Heart left ventricle (tissue), 16 donors: Measurements from ENCODE around the gene ADCY1. TPM values are rescaled to one million over a fixed set of nuclear protein-coding genes. Genes with fewer than 3 reads are reported as not detected.

ENCODE experiments used
- ATAC-seq, 4 donors: fragments of 200-7000 bp; cut with Tn5 transposase; one replicate each; pipeline ENCODE4 v1.9.1; 2020 to 2022; ENCODE audit warnings: moderate library complexity in 4 of 4, mild to moderate bottlenecking in 3 of 4, moderate number of reproducible peaks in 1 of 4
- DNase-seq, 5 donors: peaks; one replicate each; pipeline ENCODE4 v3.0.0-alpha.2; 2020
- H3K27ac ChIP-seq, 12 donors: fragments of 200-600 bp; sonication (generic) in 4 of 12; one replicate each; pipeline versions ENCODE4 v1.5.0 to v1.8.0; 2016 to 2022; ENCODE audit warnings: mild to moderate bottlenecking in 2 of 12
- H3K27me3 ChIP-seq, 9 donors: fragments of 200-600 bp; sonication (generic) in 2 of 9; one replicate each; pipeline versions ENCODE4 v1.5.1 to v1.8.0; 2016 to 2022; ENCODE audit warnings: mild to moderate bottlenecking in 3 of 9
- H3K36me3 ChIP-seq, 9 donors: fragments of 200-600 bp; sonication (generic) in 2 of 9; one replicate each; pipeline versions ENCODE4 v1.5.0 to v1.8.0; 2018 to 2022; ENCODE audit warnings: mild to moderate bottlenecking in 2 of 9
- H3K4me1 ChIP-seq, 12 donors: fragments of 200-600 bp; sonication (generic) in 4 of 12; one replicate each; pipeline versions ENCODE4 v1.5.0 to v1.8.0; 2016 to 2022; ENCODE audit warnings: mild to moderate bottlenecking in 3 of 12
- H3K4me3 ChIP-seq, 12 donors: fragments of 200-600 bp; sonication (generic) in 4 of 12; one replicate each; pipeline versions ENCODE4 v1.5.0 to v1.8.0; 2017 to 2022; ENCODE audit warnings: mild to moderate bottlenecking in 9 of 12, moderate library complexity in 4 of 12
- H3K9me3 ChIP-seq, 12 donors: fragments of 200-600 bp; sonication (generic) in 4 of 12; one replicate each; pipeline versions ENCODE4 v1.5.0 to v1.8.0; 2016 to 2022; ENCODE audit warnings: mild to moderate bottlenecking in 1 of 12
- POLR2A ChIP-seq, 2 donors: fragments of 450-650 bp; IDR thresholded peaks; one replicate each; pipeline ENCODE4 v1.6.1; 2017; ENCODE audit warnings: antibody characterized with exemption in 2 of 2, mild to moderate bottlenecking in 2 of 2, moderate library complexity in 2 of 2
- WGBS, 4 donors: extraction: QIAGEN DNeasy Blood & Tissue Kit in 2 of 4; methylation state at CpG; one replicate each; pipeline versions ENCODE4 v1.1.5 to v1.1.7; 2013 to 2018; 5-methylcytosine and 5-hydroxymethylcytosine counted together
- intact Hi-C, 10 donors: fragments of 100-400 bp; cut with DNase I; formaldehyde crosslinking; loops; one replicate each; pipeline versions ENCODE4 v1.11.1 to v1.14.2; 2022
- polyA plus RNA-seq, 2 donors: library from polyadenylated mRNA; stranded (reverse); fragments of 200-250 nt; gene quantifications; one replicate each; pipeline ENCODE4 v1.2.3, GENCODE V29; 2013
- total RNA-seq, 9 donors: library from RNA; depleted of rRNA in 2 of 9; stranded (reverse); fragments of >200 nt in 2 of 9; fragmentation: NEBNext Ultra II Directional in 3 of 9; extraction: Animal tissue kit (Norgen Biotek cat#: 25700) in 3 of 9; gene quantifications; one replicate each; pipeline versions ENCODE4 v1.1.0 to v1.2.4, GENCODE V29; 2016 to 2023
- TF ChIP-seq, protein P1 (sequence below), 12 donors: fragments of 200-600 bp; sonication (generic) in 4 of 12; IDR thresholded peaks; one replicate each; pipeline versions ENCODE4 v1.5.0 to v1.8.0; 2018 to 2022; ENCODE audit warnings: antibody characterized with exemption in 12 of 12, mild to moderate bottlenecking in 5 of 12
- donor health status: ischemic (EF 13 %, LVEDD 7.1; RV severe dilation, severe dysfunction).
- donor health status: healthy with polysubstance abuse.
- donor health status: DM: no; HTN: yes; CAD: no.
- donor health status: DM: no; HTN: no; CAD: no.
- donor health status: ischemic (EF 25% LVEDD 6.9; RV normal size, moderate dysfunction).
- donor health status: ischemic (EF 25% LVEDD 5.7; RV mildly dilated, moderate dysfunction).
- donor health status: healthy.
- donor health status: DM: yes; HTN: yes; CAD: no.
- donor health status: ischemic (EF 35%, LVEDD 5.7; RV mildly dilated, moderate dysfunction).
- donor health status: nonischemic (EF 11% LVEDD 7.7; RV severe dilation, severe dysfunction).
- donor health status: DM: yes; HTN: yes; CAD: no.
- donor health status: PGD.
- donor health status: ischemic (EF 29% LVEDD 5.4; RV normal size, mild dysfunction).
- donor health status: nonischemic (EF 23%, LVEDD 6.1; RV moderate dilation, normal function).

The ADCY1 gene
- total and polyA plus RNA-seq, 11 donors, result 0.73 to 10.8 (median 3.6) TPM

DNA sequence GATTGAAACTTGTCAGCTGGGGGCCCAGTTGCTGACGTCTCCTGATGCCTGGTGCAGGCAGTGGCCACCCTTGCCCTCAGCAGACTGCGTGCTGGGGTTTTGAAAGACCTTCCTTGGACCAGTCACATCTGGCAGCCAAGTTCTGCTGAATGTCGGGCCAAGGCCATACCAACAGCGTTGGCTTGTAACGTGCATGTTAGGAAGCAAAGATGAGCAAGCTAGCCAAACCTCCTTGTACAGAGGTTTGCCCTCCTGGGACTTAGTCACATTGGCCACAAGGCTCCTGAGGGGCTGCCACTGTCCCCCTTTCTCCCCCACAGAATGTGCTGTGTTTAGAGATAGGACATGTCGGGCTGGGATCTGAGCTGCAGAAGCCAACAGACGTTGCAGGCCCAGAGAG, 49.0 kb downstream of the ADCY1 start:
- peaks cover 0 to 31% (median 5%) of the 10 kb centered on the region in 12 donors for H3K9me3 ChIP-seq
- TF ChIP-seq, protein P1, sequence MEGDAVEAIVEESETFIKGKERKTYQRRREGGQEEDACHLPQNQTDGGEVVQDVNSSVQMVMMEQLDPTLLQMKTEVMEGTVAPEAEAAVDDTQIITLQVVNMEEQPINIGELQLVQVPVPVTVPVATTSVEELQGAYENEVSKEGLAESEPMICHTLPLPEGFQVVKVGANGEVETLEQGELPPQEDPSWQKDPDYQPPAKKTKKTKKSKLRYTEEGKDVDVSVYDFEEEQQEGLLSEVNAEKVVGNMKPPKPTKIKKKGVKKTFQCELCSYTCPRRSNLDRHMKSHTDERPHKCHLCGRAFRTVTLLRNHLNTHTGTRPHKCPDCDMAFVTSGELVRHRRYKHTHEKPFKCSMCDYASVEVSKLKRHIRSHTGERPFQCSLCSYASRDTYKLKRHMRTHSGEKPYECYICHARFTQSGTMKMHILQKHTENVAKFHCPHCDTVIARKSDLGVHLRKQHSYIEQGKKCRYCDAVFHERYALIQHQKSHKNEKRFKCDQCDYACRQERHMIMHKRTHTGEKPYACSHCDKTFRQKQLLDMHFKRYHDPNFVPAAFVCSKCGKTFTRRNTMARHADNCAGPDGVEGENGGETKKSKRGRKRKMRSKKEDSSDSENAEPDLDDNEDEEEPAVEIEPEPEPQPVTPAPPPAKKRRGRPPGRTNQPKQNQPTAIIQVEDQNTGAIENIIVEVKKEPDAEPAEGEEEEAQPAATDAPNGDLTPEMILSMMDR (IDR thresholded peaks at IDR 0.05), result no peak
- TF ChIP-seq POLR2A (IDR thresholded peaks at IDR 0.05), result no peak
- H3K36me3 ChIP-seq, result no peaks in the 10 kb centered on the region
- intact Hi-C loops, result no loop called here
- 86 to 89% (median 88%) methylated on average over 7 of the region's 7 CpGs for WGBS, 4 donors
- no peak overlapping the region for H3K4me3 ChIP-seq
- no peaks in the 10 kb centered on the region for H3K27me3 ChIP-seq
- DNase-seq (no peak), ATAC-seq (no peak)
- H3K27ac ChIP-seq, result no peak overlapping the region
- no peaks in the 10 kb centered on the region for H3K4me1 ChIP-seq

DNA sequence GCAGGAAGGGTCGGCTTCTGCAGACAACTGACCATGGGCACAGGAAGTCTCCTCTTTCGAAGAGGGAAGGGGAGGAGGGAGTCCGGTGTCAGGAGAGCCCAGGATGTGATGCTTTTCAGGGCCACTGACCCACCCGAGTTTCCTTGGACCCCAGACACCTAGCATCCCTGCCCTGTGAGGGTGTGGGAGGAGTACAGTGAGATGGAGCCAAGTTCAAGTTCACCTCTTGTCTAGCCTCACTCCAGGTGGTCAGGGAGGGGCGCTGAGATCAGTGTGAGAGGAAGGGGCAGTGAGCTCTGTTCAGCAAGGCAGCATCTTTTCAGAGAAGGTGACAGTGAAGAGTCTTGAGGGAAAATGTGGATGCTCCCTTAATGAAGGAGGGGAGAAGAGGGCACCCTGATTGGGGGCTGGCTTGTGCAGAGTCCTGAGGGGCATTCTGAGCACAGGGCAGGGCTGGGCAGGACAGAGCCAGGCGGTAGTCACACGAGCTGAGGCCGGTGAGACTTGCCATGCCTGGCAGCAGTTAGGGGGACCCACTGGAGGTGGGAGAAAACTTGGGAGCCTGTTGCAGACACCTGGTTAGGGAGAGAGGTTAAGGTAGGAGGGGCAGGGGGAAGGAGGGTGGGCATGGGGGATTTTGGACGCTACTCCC, 49.7 kb downstream of the ADCY1 start:
- Histone ChIP-seq H3K27ac (no peak overlapping the region), H3K9me3 (peaks cover 0 to 24% (median 5%) of the 10 kb centered on the region in 12 donors), H3K36me3 (no peaks in the 10 kb centered on the region), H3K4me1 (no peaks in the 10 kb centered on the region), H3K4me3 (no peak overlapping the region), H3K27me3 (no peaks in the 10 kb centered on the region)
- 71 to 80% (median 74%) methylated on average over 7 to 9 of the region's 9 CpGs for WGBS, 4 donors
- ATAC-seq (no peak), DNase-seq (no peak)
- TF ChIP-seq, protein P1 (IDR thresholded peaks at IDR 0.05), result no peak
- TF ChIP-seq POLR2A (IDR thresholded peaks at IDR 0.05), result no peak
- intact Hi-C loops, result no loop called here

DNA sequence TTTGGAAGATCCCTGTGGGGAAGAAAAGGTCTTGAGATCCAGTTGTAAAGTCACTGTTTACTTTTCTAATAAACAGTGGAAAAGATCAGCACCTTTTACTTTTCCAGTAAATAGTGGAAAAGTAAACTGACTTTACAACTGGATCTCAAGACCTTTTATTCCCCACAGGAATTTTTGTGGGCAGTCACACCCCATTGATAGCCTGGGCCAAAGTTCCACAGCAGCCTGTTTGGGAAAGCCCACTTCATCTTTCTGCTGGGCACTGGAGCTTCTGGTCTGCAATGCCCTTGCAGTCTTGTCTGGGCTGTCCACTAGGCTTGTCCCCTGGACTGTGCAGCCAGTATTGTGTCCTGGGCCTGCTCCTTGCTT, 50.2 kb downstream of the ADCY1 start:
- TF ChIP-seq POLR2A (IDR thresholded peaks at IDR 0.05), result no peak
- TF ChIP-seq, protein P1 (IDR thresholded peaks at IDR 0.05), result no peak
- intact Hi-C loops, result no loop called here
- H3K36me3 ChIP-seq, result no peaks in the 10 kb centered on the region

DNA sequence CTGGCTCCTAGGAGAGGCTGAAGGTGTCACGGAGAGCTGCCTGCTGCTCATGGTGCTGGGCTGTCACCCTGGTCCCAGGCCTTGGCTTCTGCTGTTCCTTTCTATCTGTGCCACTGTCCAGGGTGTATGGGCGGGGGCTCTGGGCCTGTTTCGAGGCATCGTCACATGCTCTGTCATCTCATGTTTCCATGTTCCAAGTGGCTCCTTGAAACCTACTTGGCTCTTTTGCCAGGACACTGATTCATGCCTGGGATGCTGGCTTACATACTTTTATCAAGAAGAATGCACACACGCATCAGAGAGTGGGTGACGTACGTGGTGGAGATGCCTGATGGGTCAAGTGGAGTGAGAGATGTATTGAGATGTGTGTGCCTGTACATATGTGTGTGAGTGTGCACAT, 50.9 kb downstream of the ADCY1 start:
- intact Hi-C loops, result no loop called here
- ATAC-seq, result no peak
- no peaks in the 10 kb centered on the region for H3K4me1 ChIP-seq
- H3K36me3 ChIP-seq, result no peaks in the 10 kb centered on the region
- no peak overlapping the region for H3K4me3 ChIP-seq
- peaks cover 0 to 26% (median 5%) of the 10 kb centered on the region in 12 donors for H3K9me3 ChIP-seq
- no peak overlapping the region for H3K27ac ChIP-seq
- 78 to 85% (median 83%) methylated on average over 7 of the region's 7 CpGs for WGBS, 4 donors
- TF ChIP-seq, protein P1 (IDR thresholded peaks at IDR 0.05), result no peak
- no peak for TF ChIP-seq POLR2A (IDR thresholded peaks at IDR 0.05)
- H3K27me3 ChIP-seq, result no peaks in the 10 kb centered on the region
- no peak for DNase-seq

More for the DNA sequence above, 50.2 kb downstream of the ADCY1 start:
- no peak overlapping the region for H3K4me3 ChIP-seq
- H3K27me3 ChIP-seq, result no peaks in the 10 kb centered on the region
- no peak overlapping the region for H3K27ac ChIP-seq
- ATAC-seq (no peak), DNase-seq (no peak)
- no peaks in the 10 kb centered on the region for H3K4me1 ChIP-seq
- H3K9me3 ChIP-seq, result peaks cover 0 to 24% (median 5%) of the 10 kb centered on the region in 12 donors
